HepG2 (cell line): ENCODE measurements around the gene TAP1. TPM values are rescaled to one million over a fixed set of nuclear protein-coding genes. Genes with fewer than 3 reads are reported as not detected.

ENCODE experiments used
- ADNP ChIP-seq: sonication (generic); formaldehyde crosslinking; IDR thresholded peaks from 2 replicates; pipeline ENCODE4 v1.4.0; 2020; ENCODE audit warnings: missing genetic modification reagents
- ARNT ChIP-seq: fragments of 450-650 bp; IDR thresholded peaks from 2 replicates; pipeline ENCODE4 v1.6.1; 2017
- CCDC6 ChIP-seq: sonication (generic); formaldehyde crosslinking; IDR thresholded peaks from 2 replicates; pipeline ENCODE4 v1.8.1; 2022; ENCODE audit warnings: mild to moderate bottlenecking, missing genetic modification reagents, moderate library complexity
- CEBPG ChIP-seq: IDR thresholded peaks from 2 replicates; pipeline ENCODE4 v1.6.1; 2016
- ELK4 ChIP-seq: sonication (generic); formaldehyde crosslinking; IDR thresholded peaks from 2 replicates; pipeline ENCODE4 v1.9.0; 2021; ENCODE audit warnings: missing genetic modification reagents, borderline replicate concordance
- ETV6 ChIP-seq: sonication (generic); formaldehyde crosslinking; conservative IDR thresholded peaks from 2 replicates; pipeline ENCODE4 v1.4.0; 2020; ENCODE audit warnings: missing genetic modification reagents
- HNF1B ChIP-seq: sonication (generic); formaldehyde crosslinking; IDR thresholded peaks from 2 replicates; pipeline ENCODE4 v1.5.1; 2020; ENCODE audit warnings: mild to moderate bottlenecking, moderate library complexity, missing genetic modification reagents
- NR2F2 ChIP-seq: IDR thresholded peaks from 2 replicates; pipeline ENCODE4 v1.6.1; 2012; ENCODE audit warnings: low read depth, inconsistent platforms, borderline replicate concordance
- REL ChIP-seq: sonication (generic); formaldehyde crosslinking; conservative IDR thresholded peaks from 2 replicates; pipeline ENCODE4 v1.8.0; 2022; ENCODE audit warnings: mild to moderate bottlenecking, missing genetic modification reagents, moderate library complexity
- RFXAP ChIP-seq: sonication (generic); formaldehyde crosslinking; IDR thresholded peaks from 2 replicates; pipeline ENCODE4 v1.4.0; 2020; ENCODE audit warnings: missing genetic modification reagents, borderline replicate concordance
- SAP130 ChIP-seq: IDR thresholded peaks from 2 replicates; pipeline ENCODE4 v1.6.1; 2016; ENCODE audit warnings: low read depth
- SP140L ChIP-seq: sonication (generic); formaldehyde crosslinking; IDR thresholded peaks from 2 replicates; pipeline ENCODE4 v1.4.0; 2020; ENCODE audit warnings: missing genetic modification reagents, borderline replicate concordance
- TAF15 ChIP-seq: fragments of 200-400 bp; formaldehyde crosslinking; IDR thresholded peaks from one replicate; pipeline ENCODE4 v1.6.1; 2018; ENCODE audit warnings: mild to moderate bottlenecking, low read depth, low read length; ENCODE audit not compliant: poor library complexity, severe bottlenecking
- ZNF124 ChIP-seq: sonication (generic); formaldehyde crosslinking; IDR thresholded peaks from 2 replicates; pipeline ENCODE4 v1.4.0; 2020; ENCODE audit warnings: missing genetic modification reagents
- ZNF205 ChIP-seq: IDR thresholded peaks from 2 replicates; pipeline ENCODE4 v1.6.1; 2018; ENCODE audit warnings: missing biosample characterization, missing genetic modification reagents
- ZNF276 ChIP-seq: sonication (generic); formaldehyde crosslinking; IDR thresholded peaks from 2 replicates; pipeline ENCODE4 v1.4.0; 2020; ENCODE audit warnings: mild to moderate bottlenecking, low read depth, missing genetic modification reagents
- ZNF30 ChIP-seq: sonication (generic); formaldehyde crosslinking; IDR thresholded peaks from 2 replicates; pipeline ENCODE4 v1.5.0; 2020; ENCODE audit warnings: mild to moderate bottlenecking, missing genetic modification reagents
- ZNF326 ChIP-seq: sonication (generic); formaldehyde crosslinking; IDR thresholded peaks from 2 replicates; pipeline ENCODE4 v1.4.0; 2020; ENCODE audit warnings: missing genetic modification reagents, borderline replicate concordance
- ZNF414 ChIP-seq: sonication (generic); formaldehyde crosslinking; IDR thresholded peaks from 2 replicates; pipeline ENCODE4 v1.5.0; 2020; ENCODE audit warnings: missing genetic modification reagents
- ZNF430 ChIP-seq: sonication (generic); formaldehyde crosslinking; IDR thresholded peaks from 2 replicates; pipeline ENCODE4 v1.9.0; 2021; ENCODE audit warnings: mild to moderate bottlenecking, missing genetic modification reagents
- ZNF607 ChIP-seq: sonication (generic); formaldehyde crosslinking; IDR thresholded peaks from 2 replicates; pipeline ENCODE4 v1.5.1; 2020; ENCODE audit warnings: missing genetic modification reagents, mild to moderate bottlenecking, borderline replicate concordance
- ZSCAN5A ChIP-seq: sonication (generic); formaldehyde crosslinking; IDR thresholded peaks from 2 replicates; pipeline ENCODE4 v1.8.0; 2022; ENCODE audit warnings: mild to moderate bottlenecking, missing genetic modification reagents, borderline replicate concordance
- ZSCAN9 ChIP-seq: IDR thresholded peaks from 2 replicates; pipeline ENCODE4 v1.6.1; 2016; ENCODE audit warnings: borderline replicate concordance
- ZZZ3 ChIP-seq: sonication (generic); formaldehyde crosslinking; IDR thresholded peaks from 2 replicates; pipeline ENCODE4 v1.4.0; 2020; ENCODE audit warnings: missing genetic modification reagents, mild to moderate bottlenecking, borderline replicate concordance
- polyA plus RNA-seq, 8 experiments: library from polyadenylated mRNA; depleted of rRNA in 3 of 8; stranded (reverse) in 7 of 8; unstranded in 1 of 8; fragments of >200 nt; fragmentation: Illumina TruSeq in 4 of 8; extraction: Trizol in 4 of 8; gene quantifications; 2 replicates each; pipeline versions ENCODE4 v1.2.1 to v1.2.3, GENCODE V29; 2011 to 2016; ENCODE audit warnings: low read depth in 4 of 8, missing spikeins in 1 of 8, mixed read lengths in 1 of 8; ENCODE audit not compliant: insufficient read depth in 1 of 8
- total RNA-seq, 5 experiments: library from RNA; depleted of rRNA; stranded (reverse); fragments of >200 nt; fragmentation: Illumina TruSeq; extraction: Trizol; gene quantifications; 2 replicates each; pipeline ENCODE4 v1.2.3, GENCODE V29; 2016; ENCODE audit warnings: low read depth in 1 of 5

Gene TAP1
- total and polyA plus RNA-seq, 2 of the 13 experiments (the other 11 are each of a cell fraction or from before 2014, with no cell fraction given) = 31.2 to 52.2 TPM

GRCh38 chr6:32853541-32854375 is at the start of gene TAP1, which contains the start of gene PSMB9 (continued):
- TF ChIP-seq ZNF414 (CRISPR knock-in tag) (0 out of 2 replicates have a peak, but pooled peaks have one; percentile 53), ZNF326 (no peak), ZNF30 (CRISPR knock-in tag) (no peak), ZSCAN5A (CRISPR knock-in tag) (no peak), CEBPG (CRISPR knock-in tag) (no peak), ZNF205 (CRISPR knock-in tag) (peak; percentile 52; the same call in 1 of the 2 replicates), ZNF430 (CRISPR knock-in tag) (peak; percentile 68; the same call in 1 of the 2 replicates), ELK4 (no peak), SP140L (no peak), ZNF607 (peak; percentile 63), CCDC6 (CRISPR knock-in tag) (peak; percentile 69), ZNF124 (peak; percentile 55; the same call in 1 of the 2 replicates), REL (no peak), HNF1B (CRISPR knock-in tag) (peak; percentile 73; the same call in 1 of the 2 replicates), TAF15 (peak; percentile 83), RFXAP (CRISPR knock-in tag) (peak; percentile 100), ARNT (no peak), ADNP (0 out of 2 replicates have a peak, but pooled peaks have one; percentile 9), ZNF276 (CRISPR knock-in tag) (no peak), SAP130 (CRISPR knock-in tag) (peak; percentile 95), ZSCAN9 (CRISPR knock-in tag) (peak; percentile 29), ETV6 (peak; percentile 55; the same call in 1 of the 2 replicates), ZZZ3 (CRISPR knock-in tag) (no peak), NR2F2 (no peak)
